DMS79 (cell line): ENCODE measurements around the gene DLG2.

Experiments
- DNase-seq: peaks from one replicate; lab custom pipeline; 2025; lab: John Stamatoyannopoulos, UW

Gene DLG2

GRCh38 chr11:85558411-85558810, 68.7 kb downstream of the DLG2 start:
- no peak for DNase-seq

GRCh38 chr11:85551881-85552280, 75.3 kb downstream of the DLG2 start:
- no peak for DNase-seq

- no peak for DNase-seq
These were observed 85.5 kb downstream of the DLG2 start for GRCh38 chr11:85541683-85542082.

- DNase-seq, result no peak
These were observed 86.4 kb downstream of the DLG2 start for GRCh38 chr11:85540635-85541205.

- no peak for DNase-seq
These were observed 87.0 kb downstream of the DLG2 start for GRCh38 chr11:85540181-85540580.

- no peak for DNase-seq
These were observed 87.4 kb downstream of the DLG2 start for GRCh38 chr11:85539740-85540139.

- DNase-seq, result no peak
These were observed 88.0 kb downstream of the DLG2 start for GRCh38 chr11:85539029-85539689.

GRCh38 chr11:85536438-85536837, 90.7 kb downstream of the DLG2 start:
- no peak for DNase-seq

- no peak for DNase-seq
These were observed 92.3 kb downstream of the DLG2 start for GRCh38 chr11:85534806-85535205.

GRCh38 chr11:85531191-85531897, 95.8 kb downstream of the DLG2 start:
- DNase-seq, result no peak

GRCh38 chr11:85530634-85531033, 96.5 kb downstream of the DLG2 start:
- no peak for DNase-seq

GRCh38 chr11:85526564-85526963, 100.6 kb downstream of the DLG2 start:
- no peak for DNase-seq

- DNase-seq, result no peak
These were observed 101.5 kb downstream of the DLG2 start for GRCh38 chr11:85525686-85526085.

GRCh38 chr11:85517272-85517671, 109.9 kb downstream of the DLG2 start:
- DNase-seq, result no peak

GRCh38 chr11:85495918-85496317, 131.2 kb downstream of the DLG2 start:
- no peak for DNase-seq

GRCh38 chr11:85494396-85494795, 132.7 kb downstream of the DLG2 start:
- DNase-seq, result no peak

GRCh38 chr11:85485902-85486301, 141.2 kb downstream of the DLG2 start:
- no peak for DNase-seq

GRCh38 chr11:85483861-85484260, 143.3 kb downstream of the DLG2 start:
- no peak for DNase-seq

GRCh38 chr11:85481862-85482261, 145.3 kb downstream of the DLG2 start:
- DNase-seq, result no peak

- DNase-seq, result no peak
These were observed 151.3 kb downstream of the DLG2 start for GRCh38 chr11:85475660-85476517.

- no peak for DNase-seq
These were observed 154.2 kb downstream of the DLG2 start for GRCh38 chr11:85472953-85473352.

- no peak for DNase-seq
These were observed 162.9 kb downstream of the DLG2 start for GRCh38 chr11:85464283-85464682.

GRCh38 chr11:85459304-85459703, 167.8 kb downstream of the DLG2 start:
- no peak for DNase-seq
